ENCODE results near the gene TMEM185A. TPM values are rescaled to one million over a fixed set of nuclear protein-coding genes. Genes with fewer than 3 reads are reported as not detected.
"Not testable (repeated sequence)": the region's sequence is repeated elsewhere in the genome, so short reads cannot be mapped to it uniquely, and the experiment has no call there.

Gene TMEM185A
- total RNA-seq, 2 donors from 2014 or later: 19.8 to 22.9 TPM

DNA sequence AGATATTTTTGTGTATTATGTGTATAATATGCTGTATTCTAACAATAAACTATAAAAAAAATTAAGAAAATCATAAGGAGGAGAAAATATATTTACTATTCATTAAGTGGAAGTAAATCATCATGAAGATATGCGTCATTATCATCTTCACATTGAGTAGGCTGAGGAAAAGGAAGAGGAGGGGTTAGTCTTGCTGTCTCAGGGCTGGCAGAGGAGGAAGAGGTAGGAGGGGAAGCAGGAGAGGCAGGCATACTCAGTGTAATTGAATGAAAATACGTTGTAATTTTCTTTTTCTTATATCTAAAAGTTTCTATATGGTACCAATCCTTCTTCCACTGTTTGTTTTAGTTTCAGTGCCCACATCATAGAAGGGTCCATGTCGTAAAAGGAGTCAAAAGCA is 9.8 kb upstream of the TMEM185A start:
- H3K27me3 Mint-ChIP-seq (ENCODE audit: low read depth): peaks cover 36% of the 10 kb centered on the region

DNA sequence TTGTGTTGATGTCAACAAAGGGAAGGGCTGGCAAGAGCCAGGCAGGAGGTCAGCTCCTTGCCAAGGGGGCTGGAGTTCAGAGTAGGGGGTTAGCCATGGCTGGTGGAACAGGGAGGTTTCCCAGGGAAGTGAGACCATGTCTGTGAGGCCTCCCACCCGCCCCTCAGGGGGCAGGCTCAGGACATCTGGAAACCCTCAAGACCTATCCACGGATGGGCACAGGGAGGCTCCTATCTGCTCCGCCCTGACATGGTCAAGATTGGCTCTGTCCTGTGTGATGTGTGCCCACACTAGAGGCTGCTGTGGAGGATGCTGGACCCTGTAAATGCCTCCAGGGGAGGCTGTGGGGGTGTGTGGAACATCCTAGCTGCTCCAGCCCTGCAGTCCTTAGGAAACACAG is 8.0 kb upstream of the TMEM185A start:
- Mint-ChIP-seq H3K27me3 (ENCODE audit: low read depth) (peaks cover 35% of the 10 kb centered on the region), H3K36me3 (ENCODE audit: insufficient read depth in 2 of 2) (no peaks in the 10 kb centered on the region), H3K4me1 (ENCODE audit: low read depth) (no peaks in the 10 kb centered on the region), H3K9me3 (peaks cover 0 to 1% of the 10 kb centered on the region in 2 donors), H3K27ac (no peak overlapping the region), H3K4me3 (no peak overlapping the region)
- ATAC-seq (replicated peaks in 1 of 2) (no peak), DNase-seq (no peak)

More for the DNA sequence above, 9.8 kb upstream of the TMEM185A start:
- Mint-ChIP-seq H3K36me3 (ENCODE audit: insufficient read depth in 2 of 2) (no peaks in the 10 kb centered on the region), H3K27ac (no peak overlapping the region), H3K9me3 (peaks cover 0 to 1% of the 10 kb centered on the region in 2 donors), H3K4me1 (ENCODE audit: low read depth) (no peaks in the 10 kb centered on the region), H3K4me3 (no peak overlapping the region)
- ATAC-seq (replicated peaks in 1 of 2) (peak in 1 of 2 donors; percentile 38), DNase-seq (no peak)

GRCh38 chrX:149638860-149639259 is 7.3 kb upstream of the TMEM185A start:
- no peak overlapping the region for H3K27ac Mint-ChIP-seq
- no peak for ATAC-seq (replicated peaks in 1 of 2)
- peaks cover 0 to 1% of the 10 kb centered on the region in 2 donors for H3K9me3 Mint-ChIP-seq

GRCh38 chrX:149633511-149633910 is 1.9 kb upstream of the TMEM185A start:
- H3K4me3 Mint-ChIP-seq: no peak overlapping the region
- H3K4me1 Mint-ChIP-seq (ENCODE audit: low read depth): peaks cover 30% of the 10 kb centered on the region
- H3K9me3 Mint-ChIP-seq: peaks cover 0 to 1% of the 10 kb centered on the region in 2 donors
- DNase-seq (no peak), ATAC-seq (replicated peaks in 1 of 2) (no peak)
- H3K27me3 Mint-ChIP-seq (ENCODE audit: low read depth): peaks cover 17% of the 10 kb centered on the region
- no peak overlapping the region for H3K27ac Mint-ChIP-seq
- peaks cover 0 to 3% of the 10 kb centered on the region in 2 donors for H3K36me3 Mint-ChIP-seq (ENCODE audit: insufficient read depth in 2 of 2)

More at GRCh38 chrX:149638860-149639259, 7.3 kb upstream of the TMEM185A start:
- Mint-ChIP-seq H3K4me3 (no peak overlapping the region), H3K27me3 (ENCODE audit: low read depth) (peaks cover 39% of the 10 kb centered on the region), H3K4me1 (ENCODE audit: low read depth) (no peaks in the 10 kb centered on the region), H3K36me3 (ENCODE audit: insufficient read depth in 2 of 2) (no peaks in the 10 kb centered on the region)
- no peak for DNase-seq

DNA sequence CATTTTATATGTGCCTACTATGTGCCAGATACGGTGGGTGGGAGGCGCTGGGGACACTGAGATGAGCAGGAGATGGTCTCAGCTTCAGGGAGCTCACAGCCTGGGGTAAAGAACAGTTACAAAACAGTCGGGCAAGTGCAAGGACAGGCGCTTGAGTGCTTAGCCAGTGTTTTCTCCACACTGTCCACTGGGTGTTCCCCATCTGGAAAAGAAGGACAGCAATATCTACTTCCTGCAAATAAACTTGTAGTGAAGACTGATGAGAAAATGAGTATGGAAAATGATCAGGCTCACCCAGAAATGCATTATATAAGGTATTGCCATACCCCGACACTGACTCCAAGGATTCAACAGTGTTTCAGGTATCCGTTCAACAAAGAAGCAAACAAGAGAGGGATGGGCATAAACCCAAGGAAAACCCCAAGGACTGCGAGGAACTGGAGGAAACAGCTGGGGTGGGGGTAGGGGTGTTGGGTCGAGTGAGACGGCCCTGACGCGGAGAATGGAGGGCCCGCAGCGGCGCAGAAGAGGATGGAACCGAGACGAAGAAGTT is 835 bp downstream of the TMEM185A start:
- no peak for ATAC-seq (replicated peaks in 1 of 2)
- H3K9me3 Mint-ChIP-seq: no peaks in the 10 kb centered on the region
- H3K36me3 Mint-ChIP-seq (ENCODE audit: insufficient read depth in 2 of 2): peaks cover 0 to 3% of the 10 kb centered on the region in 2 donors
- peak overlapping the region; percentile 79 for H3K27ac Mint-ChIP-seq
- peaks cover 40% of the 10 kb centered on the region for H3K4me1 Mint-ChIP-seq (ENCODE audit: low read depth)
- H3K4me3 Mint-ChIP-seq: peak overlapping the region; percentile 91 to 93
- DNase-seq: no peak
- peaks cover 21% of the 10 kb centered on the region for H3K27me3 Mint-ChIP-seq (ENCODE audit: low read depth)

GRCh38 chrX:149629730-149630387 is 1.7 kb downstream of the TMEM185A start:
- Mint-ChIP-seq H3K9me3 (no peaks in the 10 kb centered on the region), H3K27me3 (ENCODE audit: low read depth) (peaks cover 13% of the 10 kb centered on the region), H3K4me3 (peak overlapping the region; percentile 91 to 93), H3K27ac (no peak overlapping the region), H3K36me3 (ENCODE audit: insufficient read depth in 2 of 2) (peaks cover 0 to 3% of the 10 kb centered on the region in 2 donors), H3K4me1 (ENCODE audit: low read depth) (peaks cover 41% of the 10 kb centered on the region)
- ATAC-seq (replicated peaks in 1 of 2) (no peak), DNase-seq (no peak)

DNA sequence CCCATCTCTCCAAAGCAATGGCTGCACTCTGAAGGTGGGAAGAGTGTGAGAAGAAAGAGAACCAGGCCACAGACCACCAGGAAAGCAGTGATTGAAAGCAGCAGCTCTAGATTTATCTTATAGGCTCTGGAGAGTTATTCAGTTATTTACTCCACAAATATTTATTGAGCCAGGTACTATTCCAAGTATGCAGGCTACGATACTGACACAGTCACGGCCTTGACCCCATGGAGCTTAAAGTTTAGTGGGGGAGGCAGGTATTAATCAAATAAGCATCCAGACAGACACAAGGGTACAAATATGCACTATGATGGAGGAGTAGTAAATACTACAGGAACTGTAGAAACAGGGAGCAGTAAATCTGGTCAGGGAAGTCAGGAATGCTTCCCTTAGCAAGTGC is 2.8 kb downstream of the TMEM185A start:
- Mint-ChIP-seq H3K4me3 (no peak overlapping the region), H3K27ac (no peak overlapping the region), H3K9me3 (no peaks in the 10 kb centered on the region), H3K27me3 (ENCODE audit: low read depth) (peaks cover 6% of the 10 kb centered on the region), H3K36me3 (ENCODE audit: insufficient read depth in 2 of 2) (peaks cover 0 to 3% of the 10 kb centered on the region in 2 donors), H3K4me1 (ENCODE audit: low read depth) (peaks cover 50% of the 10 kb centered on the region)
- DNase-seq (no peak), ATAC-seq (replicated peaks in 1 of 2) (no peak)

DNA sequence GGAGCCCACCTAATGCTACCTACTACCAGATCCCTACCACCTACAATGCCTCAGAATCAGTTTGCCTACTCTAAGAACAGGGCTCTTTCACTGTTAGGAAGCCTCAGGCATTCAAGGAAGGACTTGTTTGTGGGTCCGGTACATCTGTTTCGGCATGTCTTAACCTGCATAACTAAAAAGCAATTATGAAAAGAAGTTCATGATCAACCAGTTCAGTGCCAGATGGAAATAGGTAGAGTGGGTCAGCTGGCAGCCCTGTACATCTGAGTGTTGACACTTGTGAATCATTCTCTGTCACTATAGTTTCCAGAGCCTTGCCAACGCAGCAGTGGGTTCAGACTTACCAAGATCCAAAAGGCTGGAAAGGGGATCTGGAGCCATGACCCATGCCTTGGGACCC is 3.3 kb downstream of the TMEM185A start:
- peaks cover 9% of the 10 kb centered on the region for H3K27me3 Mint-ChIP-seq (ENCODE audit: low read depth)
- DNase-seq (no peak), ATAC-seq (replicated peaks in 1 of 2) (no peak)
- no peaks in the 10 kb centered on the region for H3K9me3 Mint-ChIP-seq
- H3K4me1 Mint-ChIP-seq (ENCODE audit: low read depth): peaks cover 50% of the 10 kb centered on the region
- H3K27ac Mint-ChIP-seq: no peak overlapping the region
- H3K36me3 Mint-ChIP-seq (ENCODE audit: insufficient read depth in 2 of 2): peaks cover 0 to 3% of the 10 kb centered on the region in 2 donors
- H3K4me3 Mint-ChIP-seq: no peak overlapping the region

GRCh38 chrX:149626829-149627228 is 4.8 kb downstream of the TMEM185A start:
- peaks cover 42% of the 10 kb centered on the region for H3K4me1 Mint-ChIP-seq (ENCODE audit: low read depth)
- H3K36me3 Mint-ChIP-seq (ENCODE audit: insufficient read depth in 2 of 2); H3K4me3 Mint-ChIP-seq; ATAC-seq (replicated peaks in 1 of 2); DNase-seq; H3K27ac Mint-ChIP-seq; H3K9me3 Mint-ChIP-seq: not testable (repeated sequence)
- peaks cover 15% of the 10 kb centered on the region for H3K27me3 Mint-ChIP-seq (ENCODE audit: low read depth)

DNA sequence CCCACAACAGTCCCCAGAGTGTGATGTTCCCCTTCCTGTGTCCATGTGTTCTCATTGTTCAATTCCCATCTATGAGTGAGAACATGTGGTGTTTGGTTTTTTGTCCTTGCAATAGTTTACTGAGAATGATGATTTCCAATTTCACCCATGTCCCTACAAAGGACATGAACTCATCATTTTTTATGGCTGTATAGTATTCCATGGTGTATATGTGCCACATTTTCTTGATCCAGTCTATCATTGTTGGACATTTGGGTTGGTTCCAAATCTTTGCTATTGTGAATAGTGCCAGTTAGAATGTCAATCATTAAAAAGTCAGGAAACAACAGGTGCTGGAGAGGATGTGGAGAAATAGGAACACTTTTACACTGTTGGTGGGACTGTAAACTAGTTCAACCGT is 11.9 kb downstream of the TMEM185A start:
- not testable (repeated sequence) for H3K4me1 Mint-ChIP-seq (ENCODE audit: low read depth); DNase-seq; H3K4me3 Mint-ChIP-seq; H3K9me3 Mint-ChIP-seq; H3K27ac Mint-ChIP-seq; H3K36me3 Mint-ChIP-seq (ENCODE audit: insufficient read depth in 2 of 2); ATAC-seq (replicated peaks in 1 of 2)
- peaks cover 12% of the 10 kb centered on the region for H3K27me3 Mint-ChIP-seq (ENCODE audit: low read depth)

- no peak for ATAC-seq (replicated peaks in 1 of 2)
- no peak overlapping the region for H3K27ac Mint-ChIP-seq
- H3K36me3 Mint-ChIP-seq (ENCODE audit: insufficient read depth in 2 of 2): no peaks in the 10 kb centered on the region
- no peak for DNase-seq
- peaks cover under 1% of the 10 kb centered on the region for H3K4me1 Mint-ChIP-seq (ENCODE audit: low read depth)
- no peak overlapping the region for H3K4me3 Mint-ChIP-seq
- peaks cover 12% of the 10 kb centered on the region for H3K27me3 Mint-ChIP-seq (ENCODE audit: low read depth)
- no peaks in the 10 kb centered on the region for H3K9me3 Mint-ChIP-seq
Measured at GRCh38 chrX:149618871-149619270, 12.7 kb downstream of the TMEM185A start.

- H3K27ac Mint-ChIP-seq: no peak overlapping the region
- H3K9me3 Mint-ChIP-seq: no peaks in the 10 kb centered on the region
- DNase-seq (no peak), ATAC-seq (replicated peaks in 1 of 2) (no peak)
- H3K4me1 Mint-ChIP-seq (ENCODE audit: low read depth): no peaks in the 10 kb centered on the region
- H3K4me3 Mint-ChIP-seq: no peak overlapping the region
- H3K36me3 Mint-ChIP-seq (ENCODE audit: insufficient read depth in 2 of 2): no peaks in the 10 kb centered on the region
- peaks cover 20% of the 10 kb centered on the region for H3K27me3 Mint-ChIP-seq (ENCODE audit: low read depth)
Measured at GRCh38 chrX:149611623-149612175, 19.9 kb downstream of the TMEM185A start.

- Mint-ChIP-seq H3K9me3 (no peaks in the 10 kb centered on the region), H3K27me3 (ENCODE audit: low read depth) (peaks cover 24% of the 10 kb centered on the region), H3K27ac (no peak overlapping the region), H3K4me1 (ENCODE audit: low read depth) (no peaks in the 10 kb centered on the region), H3K36me3 (ENCODE audit: insufficient read depth in 2 of 2) (no peaks in the 10 kb centered on the region), H3K4me3 (no peak overlapping the region)
- no peak for DNase-seq
- ATAC-seq (replicated peaks in 1 of 2): no peak
Measured at GRCh38 chrX:149610511-149610910, 21.1 kb downstream of the TMEM185A start.
